Fibroblast of skin of scalp (primary cell): Measurements from ENCODE around the gene UBL4B.

ENCODE experiments used
- DNase-seq: peaks from one replicate; pipeline ENCODE4 v3.0.0-alpha.2; 2013

UBL4B gene

DNA sequence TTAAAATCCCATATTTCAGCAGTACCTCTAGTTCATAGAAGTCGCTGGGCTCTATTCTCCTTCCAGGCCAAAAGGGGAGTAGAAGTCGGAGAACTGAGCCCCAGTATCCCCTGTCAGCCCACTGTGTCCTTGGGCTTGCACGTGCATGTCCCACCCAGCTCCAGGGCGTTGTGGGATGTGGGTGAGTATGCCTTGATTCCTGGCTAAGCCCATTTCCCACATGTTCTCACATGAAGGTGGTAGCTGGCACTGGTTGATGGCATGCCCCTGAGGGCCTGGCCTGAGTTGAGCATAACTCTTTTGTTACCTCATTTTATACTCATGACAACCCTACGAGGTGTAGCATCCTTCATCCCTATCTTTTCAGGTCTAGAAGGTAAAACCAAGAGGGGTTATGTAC is 46.0 kb downstream of the UBL4B start:
- no peak for DNase-seq

DNA sequence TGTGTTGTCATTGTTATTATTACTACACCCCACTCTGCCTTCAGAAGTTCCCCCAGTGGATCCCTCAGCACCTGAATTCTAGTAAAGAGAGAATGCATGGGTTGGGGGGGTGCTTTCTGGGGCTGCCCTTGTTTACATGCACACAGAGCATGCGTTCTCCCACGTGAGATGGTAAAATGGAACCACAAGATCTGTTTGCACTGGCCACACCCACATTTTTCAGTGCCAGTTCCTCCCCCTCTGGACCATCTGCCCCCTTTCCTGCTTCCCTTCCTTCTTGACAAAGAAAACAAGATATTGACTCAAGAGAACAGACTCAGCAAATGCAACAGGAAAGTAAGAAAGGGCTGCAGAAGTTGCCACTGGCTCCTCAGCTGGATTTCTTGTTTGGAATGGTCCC is 46.9 kb downstream of the UBL4B start:
- no peak for DNase-seq

DNA sequence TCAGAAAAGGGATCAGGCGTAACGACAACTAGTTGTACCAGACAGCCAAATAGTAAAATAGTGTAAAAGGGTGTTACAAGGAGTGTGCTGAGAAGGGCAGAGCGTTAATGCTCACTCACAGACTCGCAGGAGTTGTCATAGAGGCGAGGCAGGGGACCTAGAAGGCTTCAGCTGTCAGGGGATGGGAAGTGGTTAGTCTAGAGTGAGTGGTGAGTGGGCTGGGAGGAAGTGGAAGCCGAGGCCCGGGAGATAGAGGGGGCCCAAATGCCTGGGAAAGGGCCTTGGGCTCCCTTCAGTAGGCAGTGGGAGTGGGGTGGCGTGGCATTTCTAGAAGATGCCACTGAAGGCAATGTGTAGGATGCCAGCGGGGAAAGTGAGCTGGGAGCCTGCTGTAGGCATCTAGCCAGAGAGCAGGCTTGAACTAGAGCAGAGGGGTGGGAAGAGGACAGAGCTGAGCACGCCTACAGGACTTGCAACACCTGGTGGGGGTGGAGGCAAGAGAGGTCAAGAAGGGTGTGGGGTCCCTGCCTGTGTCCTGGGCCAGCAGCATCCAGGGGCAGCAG is 48.4 kb downstream of the UBL4B start:
- DNase-seq: no peak

DNA sequence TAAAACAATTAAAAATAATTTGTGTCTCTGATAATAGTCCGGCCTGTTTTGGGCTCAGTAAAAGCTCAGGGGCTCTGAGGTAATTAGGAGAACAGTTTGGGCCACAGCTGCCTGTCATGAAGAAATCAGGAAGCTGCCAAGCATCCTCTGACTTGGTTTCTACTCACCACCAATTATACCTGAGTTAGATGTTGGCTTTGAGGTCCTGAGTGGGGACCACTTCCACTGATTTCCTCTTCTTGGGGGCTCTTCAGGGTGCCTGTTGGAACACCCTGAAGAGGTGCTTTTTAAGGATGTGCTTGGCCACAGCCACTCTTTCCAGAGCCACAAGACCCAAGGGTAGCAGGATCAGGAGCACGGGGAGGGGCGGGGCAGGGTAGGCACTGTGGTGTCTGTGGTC is 48.9 kb downstream of the UBL4B start:
- DNase-seq: no peak

DNA sequence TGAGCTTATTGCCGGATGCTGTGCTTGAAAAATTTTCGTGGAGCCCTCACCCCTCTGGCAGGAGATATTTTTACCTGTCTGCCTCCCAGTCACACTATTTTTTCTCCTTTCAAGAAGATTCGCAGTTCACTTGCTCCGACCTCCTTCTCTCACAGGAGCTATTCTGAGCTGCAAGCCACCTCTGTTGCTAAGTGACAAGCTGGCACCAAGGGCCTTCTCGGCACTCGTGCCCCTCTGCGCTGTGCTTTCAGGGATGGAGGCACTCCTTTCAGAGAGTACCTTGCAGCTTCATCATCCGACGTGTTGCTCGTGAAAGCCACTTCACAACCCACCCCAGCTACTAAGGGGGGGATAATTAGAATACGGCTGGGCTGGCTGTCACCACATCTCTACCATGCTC is 49.6 kb downstream of the UBL4B start:
- no peak for DNase-seq
